Pancreas (tissue), 10 donors: ENCODE results near the gene ZDHHC7. TPM values are rescaled to one million over a fixed set of nuclear protein-coding genes. Genes with fewer than 3 reads are reported as not detected.

Experiments used
- ATAC-seq, 4 donors: fragments of 200-7000 bp; cut with Tn5 transposase; one replicate each; pipeline versions ENCODE4 v1.8.0 to v1.9.1; 2020; ENCODE audit warnings: mild to moderate bottlenecking in 4 of 4, moderate library complexity in 4 of 4
- DNase-seq, 6 donors: peaks; one replicate each; pipeline ENCODE4 v3.0.0-alpha.2; 2020
- FAIRE-seq: peaks from 2 replicates; lab custom pipeline; 2012; peaks lifted over from hg19 to GRCh38; lab: Jason Lieb, UNC
- H3K27ac ChIP-seq, 4 donors: fragments of 200-600 bp; sonication (generic); 1 replicate in 3 of 4; 2 replicates in 1 of 4; pipeline versions ENCODE4 v1.5.0 to v1.8.0; 2020
- H3K27me3 ChIP-seq, 4 donors: fragments of 200-600 bp; one replicate each; pipeline ENCODE4 v1.8.0; 2021
- H3K36me3 ChIP-seq, 3 donors: fragments of 200-600 bp; sonication (generic) in 1 of 3; one replicate each; pipeline versions ENCODE4 v1.5.0 to v1.8.0; 2020 to 2021
- H3K4me1 ChIP-seq, 3 donors: fragments of 200-600 bp; one replicate each; pipeline ENCODE4 v1.8.0; 2021
- H3K4me3 ChIP-seq, 4 donors: fragments of 200-600 bp; sonication (generic) in 2 of 4; one replicate each; pipeline versions ENCODE4 v1.5.0 to v1.8.0; 2020 to 2021
- H3K9me3 ChIP-seq, 4 donors: fragments of 200-600 bp; one replicate each; pipeline ENCODE4 v1.8.0; 2021
- CTCF ChIP-seq, 4 donors: fragments of 200-600 bp; sonication (generic) in 3 of 4; IDR thresholded peaks; one replicate each; pipeline versions ENCODE4 v1.5.0 to v1.8.0; 2021; ENCODE audit warnings: antibody characterized with exemption in 4 of 4
- WGBS, 2 donors: extraction: QIAGEN DNeasy Blood & Tissue Kit; methylation state at CpG; one replicate each; pipeline ENCODE4 v1.1.7; 2013; 5-methylcytosine and 5-hydroxymethylcytosine counted together
- intact Hi-C, 3 donors: fragments of 100-400 bp; cut with DNase I; formaldehyde crosslinking; loops; one replicate each; pipeline versions ENCODE4 v1.11.1 to v1.14.2; 2022
- polyA plus RNA-seq, 2 donors: library from polyadenylated mRNA; stranded (reverse); fragments of 200-250 nt; gene quantifications; one replicate each; pipeline ENCODE4 v1.2.3, GENCODE V29; 2013
- total RNA-seq, 6 donors: library from RNA; stranded (reverse); fragmentation: NEBNext Ultra II Directional in 4 of 6; extraction: Animal tissue kit (Norgen Biotek cat#: 25700) in 4 of 6; gene quantifications; one replicate each; pipeline versions ENCODE4 v1.2.1 to v1.2.4, GENCODE V29; 2021 to 2023
- donor health status: healthy with polysubstance abuse.
- donor health status: DM: no; HTN: no; CAD: no; lungs with moderate emphysema.
- donor health status: DM: no; HTN: no; CAD: no.
- donor health status: control.
- donor health status: control.
- donor health status: Bipolar disorder and iron deficiency.
- donor health status: DM: yes; HTN: yes; CAD: no.
- donor health status: DM: no; HTN: no; CAD: no.
- donor health status: DM: no; HTN: no; CAD: no.
- donor health status: DM: yes; HTN: yes; CAD: no.

ZDHHC7 gene
- total and polyA plus RNA-seq, 8 donors: 10.7 to 28.8 (median 17.9) TPM

- Histone ChIP-seq H3K27ac (no peak overlapping the region), H3K36me3 (no peaks in the 10 kb centered on the region), H3K9me3 (no peaks in the 10 kb centered on the region), H3K27me3 (no peaks in the 10 kb centered on the region), H3K4me1 (peaks cover 0 to 3% (median 0%) of the 10 kb centered on the region in 3 donors), H3K4me3 (no peak overlapping the region)
- intact Hi-C loops: loop anchor here in 1 of 3 donors (5.0 kb wide), 1 partner anchor 41 kb away; no protein-coding TSS in a partner anchor
- DNase-seq (peak in 1 of 6 donors; percentile 25), ATAC-seq (no peak), FAIRE-seq (no peak)
- 86% methylated on average over 16 of the region's 16 CpGs for WGBS, 2 donors
- no peak for TF ChIP-seq CTCF (IDR thresholded peaks at IDR 0.05)
Observed at GRCh38 chr16:84967828-84968227, 43.5 kb downstream of the ZDHHC7 start.

- H3K4me3 ChIP-seq: no peak overlapping the region
- no peak for TF ChIP-seq CTCF (IDR thresholded peaks at IDR 0.05)
- no peaks in the 10 kb centered on the region for H3K4me1 ChIP-seq
- no peaks in the 10 kb centered on the region for H3K36me3 ChIP-seq
- no peaks in the 10 kb centered on the region for H3K27me3 ChIP-seq
- FAIRE-seq (no peak), ATAC-seq (no peak), DNase-seq (peak in 1 of 6 donors; percentile 4)
- intact Hi-C loops: loop anchor here in 1 of 3 donors (5.0 kb wide), 1 partner anchor 38 kb away; no protein-coding TSS in a partner anchor
- H3K27ac ChIP-seq: no peak overlapping the region
- WGBS, 2 donors: 85 to 88% methylated on average over 43 of the region's 43 CpGs
- no peaks in the 10 kb centered on the region for H3K9me3 ChIP-seq
Observed at GRCh38 chr16:84965428-84966415, 45.6 kb downstream of the ZDHHC7 start.

GRCh38 chr16:84964386-84965128 is 46.8 kb downstream of the ZDHHC7 start:
- intact Hi-C loops: loop anchor here in 2 of 3 donors (5.0 kb wide), 1 partner anchor 37 kb away; no protein-coding TSS in a partner anchor
- ATAC-seq (no peak), DNase-seq (peak in 1 of 6 donors; percentile 51), FAIRE-seq (no peak)
- Histone ChIP-seq H3K27me3 (no peaks in the 10 kb centered on the region), H3K9me3 (no peaks in the 10 kb centered on the region), H3K27ac (no peak overlapping the region), H3K4me1 (no peaks in the 10 kb centered on the region), H3K4me3 (no peak overlapping the region), H3K36me3 (no peaks in the 10 kb centered on the region)
- TF ChIP-seq CTCF (IDR thresholded peaks at IDR 0.05): no peak
- WGBS, 2 donors: 92 to 94% methylated on average over 19 of the region's 19 CpGs

- no peak for ATAC-seq
- peak in 1 of 6 donors; percentile 13 for DNase-seq
- no peak for TF ChIP-seq CTCF (IDR thresholded peaks at IDR 0.05)
- WGBS, 2 donors: 81 to 85% methylated on average over 8 of the region's 8 CpGs
- Histone ChIP-seq H3K4me1 (no peaks in the 10 kb centered on the region), H3K36me3 (no peaks in the 10 kb centered on the region), H3K9me3 (no peaks in the 10 kb centered on the region), H3K27me3 (no peaks in the 10 kb centered on the region), H3K27ac (no peak overlapping the region), H3K4me3 (no peak overlapping the region)
- FAIRE-seq: no peak
- intact Hi-C loops: loop anchor here in 1 of 3 donors (5.0 kb wide), 1 partner anchor 36 kb away; no protein-coding TSS in a partner anchor
Observed at GRCh38 chr16:84963066-84963465, 48.3 kb downstream of the ZDHHC7 start.
